NB4 (cell line): Measurements from ENCODE around the gene MAST4.
A peak's percentile ranks its signal among the peaks of the same experiment; 100 is the strongest.

ENCODE experiments used
- DNase-seq: peaks from one replicate; pipeline ENCODE4 v3.0.0; 2010; ENCODE audit warnings: low read depth
- H3K4me3 ChIP-seq: one replicate; pipeline ENCODE4 v1.5.1; 2011; ENCODE audit warnings: mild to moderate bottlenecking, low read depth, low read length, moderate library complexity
- CTCF ChIP-seq: IDR thresholded peaks from one replicate; pipeline ENCODE4 v1.5.1; 2012; ENCODE audit warnings: low read depth, low read length
- MAX ChIP-seq: IDR thresholded peaks from 2 replicates; pipeline ENCODE4 v1.6.1; 2011; ENCODE audit warnings: low read depth, low read length
- MYC ChIP-seq: IDR thresholded peaks from 2 replicates; pipeline ENCODE4 v1.6.1; 2011; ENCODE audit warnings: low read depth, low read length
- POLR2A ChIP-seq: IDR thresholded peaks from 2 replicates; pipeline ENCODE4 v1.6.1; 2011; ENCODE audit warnings: mild to moderate bottlenecking; ENCODE audit not compliant: insufficient read length; ENCODE audit errors: extremely low read depth

Gene MAST4

GRCh38 chr5:67190861-67191260, 594.7 kb downstream of the MAST4 start:
- TF ChIP-seq MYC (no peak), MAX (no peak), POLR2A (no peak), CTCF (no peak)
- H3K4me3 ChIP-seq: no peak overlapping the region
- DNase-seq: no peak

- H3K4me3 ChIP-seq: no peak overlapping the region
- DNase-seq: peak; percentile 43
- TF ChIP-seq MYC (no peak), MAX (no peak), POLR2A (no peak), CTCF (no peak)
These were observed 596.7 kb downstream of the MAST4 start for GRCh38 chr5:67192719-67193438.

GRCh38 chr5:67193439-67193807, 597.2 kb downstream of the MAST4 start:
- no peak overlapping the region for H3K4me3 ChIP-seq
- no peak for TF ChIP-seq MAX
- no peak for TF ChIP-seq POLR2A
- TF ChIP-seq MYC: no peak
- TF ChIP-seq CTCF: no peak
- DNase-seq: no peak

GRCh38 chr5:67194166-67194565, 598.0 kb downstream of the MAST4 start:
- H3K4me3 ChIP-seq: no peak overlapping the region
- no peak for TF ChIP-seq MYC
- no peak for TF ChIP-seq POLR2A
- TF ChIP-seq MAX: no peak
- no peak for DNase-seq

- no peak for DNase-seq
- TF ChIP-seq MAX (no peak), POLR2A (no peak), MYC (no peak), CTCF (no peak)
- H3K4me3 ChIP-seq: no peak overlapping the region
These were observed 599.4 kb downstream of the MAST4 start for GRCh38 chr5:67195406-67196275.

- peak; percentile 28 for DNase-seq
- TF ChIP-seq MYC (no peak), MAX (no peak), CTCF (no peak), POLR2A (no peak)
- no peak within 1 kb of the TSS for H3K4me3 ChIP-seq
These were observed 600.4 kb downstream of the MAST4 start, which contains the start of gene CD180 for GRCh38 chr5:67196537-67197059. CD180 (minus strand) TSS chr5:67196799; CDS start chr5:67196641, 158 bp downstream.
